ENCODE measurements around the gene PLA2G15.

Gene PLA2G15

GRCh38 chr16:68231384-68232136, 13.6 kb upstream of the PLA2G15 start:
- H3K27ac ChIP-seq = no peak overlapping the region
- no peaks in the 10 kb centered on the region for H3K27me3 ChIP-seq
- H3K36me3 ChIP-seq = peaks cover 39% of the 10 kb centered on the region
- no peak overlapping the region for H3K4me3 ChIP-seq
- no peak overlapping the region for H3K4me2 ChIP-seq
- peaks cover 47% of the 10 kb centered on the region for H3K4me1 ChIP-seq
- no peak for TF ChIP-seq Cebpa-rat (IDR thresholded peaks at IDR 0.05)
- H3K9ac ChIP-seq = no peak overlapping the region
- H4K20me1 ChIP-seq = peaks cover 42% of the 10 kb centered on the region
- H3K9me3 ChIP-seq = peaks cover 9% of the 10 kb centered on the region; the same call in 1 of the 2 replicates

GRCh38 chr16:68232335-68232734, 12.8 kb upstream of the PLA2G15 start:
- no peaks in the 10 kb centered on the region for H3K27me3 ChIP-seq
- H3K9me3 ChIP-seq = peaks cover 9% of the 10 kb centered on the region; the same call in 1 of the 2 replicates
- H3K36me3 ChIP-seq = peaks cover 33% of the 10 kb centered on the region
- no peak for TF ChIP-seq Cebpa-rat (IDR thresholded peaks at IDR 0.05)
- H3K27ac ChIP-seq = no peak overlapping the region
- H3K4me3 ChIP-seq = no peak overlapping the region
- no peak overlapping the region for H3K4me2 ChIP-seq
- peaks cover 48% of the 10 kb centered on the region for H3K4me1 ChIP-seq
- H4K20me1 ChIP-seq = peaks cover 35% of the 10 kb centered on the region
- no peak overlapping the region for H3K9ac ChIP-seq

- peaks cover 9% of the 10 kb centered on the region; the same call in 1 of the 2 replicates for H3K9me3 ChIP-seq
Observed at GRCh38 chr16:68233085-68233834, 11.9 kb upstream of the PLA2G15 start.

GRCh38 chr16:68233835-68234187, 11.4 kb upstream of the PLA2G15 start:
- peaks cover 50% of the 10 kb centered on the region for H3K4me1 ChIP-seq
- TF ChIP-seq Cebpa-rat (IDR thresholded peaks at IDR 0.05) = peak; percentile 64; the same call in 1 of the 2 replicates
- H3K9me3 ChIP-seq = peaks cover 9% of the 10 kb centered on the region; the same call in 1 of the 2 replicates
- peaks cover 28% of the 10 kb centered on the region for H3K36me3 ChIP-seq
- peaks cover 26% of the 10 kb centered on the region for H4K20me1 ChIP-seq
- H3K27ac ChIP-seq = peak overlapping the region; percentile 53; the same call in 1 of the 2 replicates
- no peaks in the 10 kb centered on the region for H3K27me3 ChIP-seq
- H3K4me3 ChIP-seq = no peak overlapping the region
- H3K9ac ChIP-seq = no peak overlapping the region
- peak overlapping the region; percentile 81 for H3K4me2 ChIP-seq

More at GRCh38 chr16:68233085-68233834, 11.9 kb upstream of the PLA2G15 start:
- 0 out of 2 replicates have a peak overlapping the region, but pooled peaks have one; percentile 40 for H3K27ac ChIP-seq
- peaks cover 45% of the 10 kb centered on the region for H3K4me1 ChIP-seq
- peaks cover 28% of the 10 kb centered on the region for H3K36me3 ChIP-seq
- H4K20me1 ChIP-seq = peaks cover 26% of the 10 kb centered on the region
- no peaks in the 10 kb centered on the region for H3K27me3 ChIP-seq
- TF ChIP-seq Cebpa-rat (IDR thresholded peaks at IDR 0.05) = no peak
- no peak overlapping the region for H3K4me3 ChIP-seq
- H3K4me2 ChIP-seq = peak overlapping the region; percentile 81
- no peak overlapping the region for H3K9ac ChIP-seq

- Histone ChIP-seq H3K4me1 (peaks cover 51% of the 10 kb centered on the region), H4K20me1 (peaks cover 20% of the 10 kb centered on the region), H3K27me3 (no peaks in the 10 kb centered on the region), H3K4me3 (no peak overlapping the region), H3K9me3 (peaks cover 9% of the 10 kb centered on the region; the same call in 1 of the 2 replicates), H3K27ac (peak overlapping the region; percentile 53), H3K36me3 (peaks cover 27% of the 10 kb centered on the region), H3K9ac (0 out of 2 replicates have a peak overlapping the region, but pooled peaks have one; percentile 10), H3K4me2 (peak overlapping the region; percentile 81)
- no peak for TF ChIP-seq Cebpa-rat (IDR thresholded peaks at IDR 0.05)
Observed at GRCh38 chr16:68234188-68235107, 10.7 kb upstream of the PLA2G15 start.

- peaks cover 57% of the 10 kb centered on the region for H3K4me1 ChIP-seq
- peaks cover 19% of the 10 kb centered on the region for H3K36me3 ChIP-seq
- H3K9ac ChIP-seq = no peak overlapping the region
- no peaks in the 10 kb centered on the region for H3K27me3 ChIP-seq
- H3K9me3 ChIP-seq = peaks cover 9% of the 10 kb centered on the region; the same call in 1 of the 2 replicates
- peak overlapping the region; percentile 81 for H3K4me2 ChIP-seq
- H3K4me3 ChIP-seq = no peak overlapping the region
- peak overlapping the region; percentile 53 for H3K27ac ChIP-seq
- H4K20me1 ChIP-seq = peaks cover 12% of the 10 kb centered on the region; the same call in 1 of the 2 replicates
- TF ChIP-seq Cebpa-rat (IDR thresholded peaks at IDR 0.05) = no peak
Observed at GRCh38 chr16:68235108-68235886, 9.9 kb upstream of the PLA2G15 start.

- H3K27me3 ChIP-seq = no peaks in the 10 kb centered on the region
- H3K4me2 ChIP-seq = peak within 1 kb of the TSS; percentile 94
- peak within 1 kb of the TSS; percentile 68 for H3K4me3 ChIP-seq
- H3K4me1 ChIP-seq = peaks cover 57% of the 10 kb centered on the region
- peak within 1 kb of the TSS; percentile 84 for H3K27ac ChIP-seq
- H4K20me1 ChIP-seq = peaks cover 12% of the 10 kb centered on the region; the same call in 1 of the 2 replicates
- peaks cover 14% of the 10 kb centered on the region for H3K36me3 ChIP-seq
- peak within 1 kb of the TSS; percentile 76 for H3K9ac ChIP-seq
- H3K9me3 ChIP-seq = peaks cover 9% of the 10 kb centered on the region; the same call in 1 of the 2 replicates
- TF ChIP-seq Cebpa-rat (IDR thresholded peaks at IDR 0.05) = no peak
Observed at GRCh38 chr16:68235887-68236136, 9.4 kb upstream of the PLA2G15 start, which contains the start of gene ESRP2. ESRP2 (minus strand) TSS chr16:68236127; CDS start chr16:68236045, 82 bp downstream.

GRCh38 chr16:68236137-68236825, 8.9 kb upstream of the PLA2G15 start:
- Histone ChIP-seq H3K4me3 (no peak overlapping the region; the same call in 1 of the 2 replicates), H3K27me3 (no peaks in the 10 kb centered on the region), H3K4me2 (peak overlapping the region; percentile 94), H3K9me3 (peaks cover 9% of the 10 kb centered on the region; the same call in 1 of the 2 replicates), H4K20me1 (peaks cover 12% of the 10 kb centered on the region; the same call in 1 of the 2 replicates), H3K27ac (no peak overlapping the region; the same call in 1 of the 2 replicates), H3K4me1 (peaks cover 57% of the 10 kb centered on the region), H3K36me3 (peaks cover 9% of the 10 kb centered on the region), H3K9ac (no peak overlapping the region)
- TF ChIP-seq Cebpa-rat (IDR thresholded peaks at IDR 0.05) = no peak

All from BLaER1 (cell line).